ENCODE measurements around the gene ADK.

ADK gene

GRCh38 chr10:74150204-74150989 lies 624 bp upstream of the ADK start, which contains the start of gene AP3M1:
AP3M1 (minus strand) TSS chr10:74150828; CDS start chr10:74138379, 12,449 bp downstream.
- peak; percentile 97 for DNase-seq

GRCh38 chr10:74151879-74152722 lies 1.1 kb downstream of the ADK start:
- DNase-seq = peak; percentile 35

DNA sequence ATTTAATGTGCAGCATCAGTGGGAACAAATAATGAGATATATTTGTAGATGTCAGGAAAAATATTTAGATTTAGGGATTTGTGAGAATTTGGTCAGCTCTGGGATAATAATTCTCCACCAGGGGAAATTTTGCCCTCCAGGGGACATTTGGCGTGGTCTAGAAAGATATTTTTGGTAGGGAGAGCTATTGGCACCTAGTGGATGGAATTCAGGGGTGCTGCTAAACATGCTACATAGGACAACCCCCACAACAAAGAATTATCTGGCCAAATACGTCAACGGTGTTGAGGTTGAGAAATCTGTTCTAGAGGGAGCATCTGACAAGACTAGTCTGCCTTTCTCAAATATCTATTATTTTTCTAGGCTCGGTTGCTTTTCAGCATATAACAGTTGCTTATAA lies 2.1 kb downstream of the ADK start:
- DNase-seq = no peak

- no peak for DNase-seq
These were observed 2.7 kb downstream of the ADK start for GRCh38 chr10:74153676-74154075.

DNA sequence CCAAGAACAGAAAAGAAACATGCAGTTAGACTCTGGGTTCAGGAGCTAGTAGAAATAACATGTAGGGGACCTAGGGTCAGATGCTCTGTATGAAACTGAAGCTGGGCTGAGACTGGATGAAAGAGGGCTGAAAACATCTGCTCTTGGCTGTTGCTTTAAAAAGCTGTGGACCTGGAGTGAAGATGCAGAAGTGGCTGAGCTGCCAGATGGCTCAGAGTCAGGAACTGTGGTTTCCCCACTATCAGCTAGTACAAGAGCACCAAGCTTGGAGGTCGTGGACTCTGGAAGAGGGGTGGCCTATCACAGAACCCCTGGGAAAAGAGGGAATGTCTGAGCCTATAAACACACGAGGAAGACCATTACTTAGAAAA lies 5.9 kb downstream of the ADK start:
- no peak for DNase-seq

DNA sequence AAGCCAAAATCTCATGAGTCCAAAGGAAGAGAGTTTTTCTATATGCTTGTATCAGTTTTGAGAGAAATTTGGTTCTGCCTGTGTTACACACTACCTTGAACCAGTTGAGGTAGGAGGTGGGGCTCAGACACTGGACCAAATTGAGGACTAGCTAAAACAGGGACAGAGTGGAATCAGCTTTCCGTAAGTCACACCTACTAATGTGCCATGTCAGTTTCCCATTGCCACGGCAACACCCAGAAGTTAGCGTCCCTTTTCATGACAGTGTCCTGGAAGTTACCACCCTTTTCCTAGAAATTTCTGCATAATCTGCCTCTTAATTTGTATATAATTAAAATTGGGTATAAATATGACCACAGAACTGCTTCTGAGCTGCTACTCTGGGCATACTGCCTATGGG lies 9.0 kb downstream of the ADK start:
- DNase-seq = no peak

DNA sequence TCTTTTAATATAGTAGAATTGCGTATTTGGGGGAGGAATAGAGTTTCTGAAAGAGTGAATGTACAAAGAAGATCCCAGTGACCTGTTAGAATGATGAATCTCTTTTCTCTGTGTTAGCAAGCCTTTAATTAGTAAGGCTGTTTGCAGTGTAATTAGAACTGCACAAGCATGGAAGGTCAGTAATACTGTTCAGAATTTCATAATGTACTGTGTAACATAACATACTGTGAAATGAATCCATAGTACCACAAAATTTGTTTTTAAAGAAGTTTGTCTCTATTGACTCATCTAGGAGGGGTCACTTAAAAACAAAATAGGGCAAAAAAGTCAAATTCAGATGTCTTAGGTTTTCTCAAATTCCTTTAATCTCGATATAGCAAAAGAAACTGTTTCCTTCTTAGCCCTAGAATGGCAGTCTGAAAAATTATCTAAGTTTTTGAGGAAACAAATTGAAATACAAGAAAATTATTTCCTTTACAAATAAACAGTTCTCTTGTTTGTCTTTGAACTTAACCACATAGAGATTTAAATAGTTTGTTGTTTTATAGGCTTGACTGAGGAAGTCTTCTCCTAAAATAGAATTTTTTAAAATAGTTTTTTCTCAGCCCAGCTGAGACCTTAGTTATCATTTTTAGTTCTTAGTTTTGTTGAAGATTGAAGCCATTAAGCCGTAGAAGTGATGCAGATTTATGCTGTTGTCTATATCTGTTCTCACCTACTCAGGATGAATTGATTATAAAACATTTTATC lies 12.5 kb downstream of the ADK start:
- DNase-seq = no peak

GRCh38 chr10:74164716-74165529 lies 13.9 kb downstream of the ADK start:
- no peak for DNase-seq

GRCh38 chr10:74165530-74165901 lies 14.5 kb downstream of the ADK start:
- DNase-seq = no peak

DNA sequence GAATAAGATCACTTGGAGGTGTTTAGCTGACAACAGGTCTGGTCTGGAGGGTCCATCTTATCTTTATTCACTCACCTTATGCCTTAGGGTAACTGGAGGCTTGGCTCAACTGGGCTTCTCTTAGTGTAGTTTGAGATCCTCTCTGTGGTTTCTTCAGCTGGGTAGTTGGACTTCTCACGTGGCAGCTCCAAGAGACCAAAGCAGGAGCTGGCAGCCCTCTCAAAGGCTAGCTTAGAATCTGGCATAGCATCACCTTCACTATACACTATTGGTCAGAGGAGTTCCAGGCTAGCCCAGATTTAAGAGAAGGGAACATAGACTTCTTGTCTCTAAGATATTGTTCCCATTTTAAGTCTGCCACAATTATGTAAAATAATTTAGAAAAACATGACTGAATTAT lies 16.4 kb downstream of the ADK start:
- DNase-seq = no peak

- DNase-seq = no peak
These were observed 20.6 kb downstream of the ADK start for GRCh38 chr10:74171625-74172024.

GRCh38 chr10:74174521-74174920 lies 23.5 kb downstream of the ADK start:
- no peak for DNase-seq

DNA sequence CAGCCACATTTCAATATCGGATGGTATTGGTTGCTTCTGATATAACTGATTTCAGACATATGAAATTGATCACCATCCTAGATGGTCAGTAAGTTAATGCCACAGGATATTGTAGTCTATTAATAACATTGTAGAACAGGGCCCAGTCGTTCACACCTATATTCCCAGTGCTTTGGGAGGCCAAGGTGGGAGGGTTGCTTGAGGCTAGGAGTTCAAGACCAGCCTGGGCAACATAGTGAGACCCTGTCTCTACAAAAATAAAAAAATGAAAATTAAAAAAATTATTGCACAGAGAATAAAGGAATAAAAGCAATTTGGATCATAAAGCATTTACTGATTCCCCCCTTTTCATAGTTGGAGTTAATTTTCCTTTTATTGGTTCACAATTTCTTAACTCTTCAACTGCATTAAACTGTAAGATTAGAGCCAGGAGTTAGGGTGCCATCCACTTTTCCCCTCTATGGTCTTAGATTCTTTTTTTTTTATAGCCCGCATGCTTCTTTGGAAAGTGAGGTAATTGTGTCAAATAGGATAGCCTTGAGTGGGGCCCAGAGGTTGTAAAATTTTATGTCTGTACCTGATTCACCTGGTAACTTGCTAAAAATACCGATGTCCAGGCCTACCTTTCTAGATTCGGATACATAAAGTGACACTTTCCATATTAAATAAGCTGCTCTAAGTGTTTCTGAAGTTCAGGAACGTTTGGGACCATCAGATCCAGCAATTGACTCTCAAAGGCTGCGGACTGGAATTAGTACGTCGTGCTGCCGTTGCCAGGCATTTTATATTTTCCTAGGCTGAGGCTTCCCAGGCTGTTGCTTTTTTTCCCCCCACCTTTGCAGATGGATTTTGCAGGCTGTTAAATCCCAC lies 24.7 kb downstream of the ADK start:
- peak; percentile 64 for DNase-seq

DNA sequence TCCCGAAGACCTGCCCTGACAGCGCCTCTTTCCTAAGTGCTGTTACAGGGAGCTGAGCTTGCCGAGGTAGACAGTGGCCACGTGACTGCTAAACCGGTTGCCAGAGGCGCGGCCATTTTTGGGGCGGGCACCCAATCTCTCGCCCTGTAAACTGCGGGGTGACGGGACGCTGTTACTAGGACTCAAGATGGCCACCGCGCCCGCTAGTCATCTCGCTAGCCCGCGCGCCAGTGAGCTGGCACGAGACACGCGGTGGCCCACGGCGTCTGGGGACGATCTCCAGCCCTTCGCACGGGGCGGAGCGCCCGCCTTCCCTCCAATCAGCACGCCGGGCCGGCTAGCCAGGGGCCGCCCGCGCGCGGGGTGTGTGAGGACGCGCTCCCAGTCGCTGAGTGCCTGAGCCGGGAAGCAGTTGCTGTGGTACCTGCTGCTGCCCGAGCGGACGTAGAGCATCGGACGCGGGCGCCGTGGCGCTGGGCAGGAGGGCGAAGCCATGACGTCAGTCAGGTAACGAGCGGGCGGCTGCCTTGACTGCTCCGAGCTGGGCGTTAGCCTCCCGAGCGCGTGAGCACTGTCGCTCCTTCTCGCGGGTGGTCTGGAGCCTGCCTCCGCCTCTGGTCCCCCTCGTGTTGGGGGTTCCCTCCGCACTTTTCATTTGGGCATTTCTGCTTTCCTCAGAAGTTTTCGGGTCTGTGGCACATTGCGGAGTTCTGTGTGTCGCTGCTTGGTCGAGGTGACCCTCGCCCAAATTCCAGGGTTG lies 25.5 kb downstream of the ADK start:
- peak; percentile 100 for DNase-seq

- peak; percentile 60 for DNase-seq
These were observed 26.2 kb downstream of the ADK start for GRCh38 chr10:74177140-74177677.

DNA sequence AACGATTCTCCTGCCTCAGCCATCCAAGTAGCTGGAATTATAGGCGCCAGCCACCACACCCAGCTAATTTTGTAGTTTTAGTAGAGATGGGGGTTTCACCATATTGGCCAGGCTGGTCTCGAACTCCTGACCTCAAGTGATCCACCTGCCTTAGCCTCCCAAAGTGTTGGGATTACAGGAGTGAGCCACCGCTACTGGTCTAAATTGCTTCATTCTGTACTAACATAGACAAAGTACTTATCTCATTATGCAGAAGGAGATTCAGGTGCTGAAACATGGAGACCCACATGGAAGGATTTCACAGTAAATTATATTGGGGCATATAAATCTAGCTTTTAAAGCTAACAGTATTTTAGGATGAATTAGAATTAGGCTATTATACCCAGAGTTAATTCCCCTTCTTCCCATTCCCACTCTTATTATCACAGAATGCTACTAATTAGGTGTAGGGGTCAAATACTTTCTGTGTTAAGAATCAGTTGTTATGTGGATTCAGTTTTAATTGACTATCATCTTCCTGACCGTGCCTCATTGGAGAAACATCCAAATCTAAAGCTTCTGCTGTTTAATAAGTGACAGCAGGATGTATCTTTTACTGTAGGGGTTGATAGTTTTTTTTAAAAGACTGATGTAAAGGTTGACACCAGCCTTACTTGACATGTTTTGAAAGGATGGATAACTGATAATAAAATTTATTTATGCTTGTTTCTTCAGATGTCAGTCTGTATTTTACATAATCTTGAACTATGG lies 27.2 kb downstream of the ADK start:
- DNase-seq = no peak

DNA sequence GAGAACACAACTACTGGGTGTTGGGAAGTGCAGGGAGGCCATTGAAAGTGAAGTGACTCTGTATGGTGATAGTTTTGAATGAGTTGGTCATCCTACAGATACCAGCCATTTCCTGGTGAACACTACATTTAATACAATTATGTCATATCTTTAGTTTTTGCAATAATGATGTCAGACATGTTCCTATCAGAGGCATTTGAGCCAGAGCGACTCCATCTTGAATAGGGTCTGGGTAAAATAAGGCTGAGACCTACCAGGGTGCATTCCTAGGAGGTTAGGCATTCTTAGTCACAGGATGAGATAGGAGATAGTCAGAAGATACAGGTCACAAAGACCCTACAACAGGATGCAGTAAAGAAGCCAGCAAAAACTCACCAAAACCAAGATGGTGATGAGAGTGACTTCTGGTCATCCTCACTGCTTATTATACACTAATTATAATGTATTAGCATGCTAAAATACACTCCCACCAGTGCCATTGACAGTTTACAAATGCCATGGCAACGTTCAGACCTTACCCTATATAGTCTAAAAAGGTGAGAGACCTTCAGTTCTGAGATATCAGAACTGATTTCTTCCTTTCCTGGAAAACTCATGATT lies 28.2 kb downstream of the ADK start:
- DNase-seq = no peak

DNA sequence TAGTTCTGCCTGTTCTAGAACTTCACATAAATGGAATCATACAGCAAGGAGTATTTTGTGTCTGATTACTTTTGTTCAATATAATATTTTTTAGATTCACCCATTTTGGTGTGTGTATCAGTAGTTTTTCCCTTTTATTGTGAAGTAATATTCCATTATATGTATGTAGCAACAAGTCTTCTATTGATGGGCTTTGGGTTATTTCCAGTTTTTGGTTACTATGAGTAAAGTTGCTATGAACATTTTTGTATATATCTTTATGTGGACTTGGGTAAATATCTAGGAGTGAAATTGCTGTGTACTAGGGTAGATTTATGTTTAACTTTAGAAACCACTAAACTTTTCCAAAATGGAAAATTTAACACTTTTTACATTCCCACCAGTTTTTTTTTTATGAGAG lies 35.7 kb downstream of the ADK start:
- no peak for DNase-seq

DNA sequence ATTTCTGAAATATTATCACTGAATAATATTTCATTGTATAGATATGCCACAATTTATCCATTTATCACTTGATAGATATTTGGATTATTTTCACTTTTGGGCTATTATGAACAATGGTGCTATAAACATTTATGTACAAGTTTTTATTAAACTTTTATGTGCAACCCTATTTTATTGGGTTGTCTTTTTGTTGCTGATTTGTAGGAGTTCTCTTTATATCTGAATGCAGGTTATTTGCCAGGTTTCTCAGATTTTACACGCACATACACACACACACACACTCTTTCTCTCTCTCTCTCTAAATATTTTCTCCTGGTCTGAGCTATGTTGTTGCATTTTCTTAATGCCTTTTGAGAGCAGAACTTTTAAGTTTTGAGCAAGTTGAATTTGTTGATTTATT lies 36.2 kb downstream of the ADK start:
- no peak for DNase-seq
